ENCODE data around the gene FIGN.

GRCh38 chr2:163630836-163631235, 105.0 kb downstream of the FIGN start:
- TF ChIP-seq POLR2A (IDR thresholded peaks at IDR 0.05; ENCODE audit: extremely low read depth, insufficient read length) (no peak), CTCF (IDR thresholded peaks at IDR 0.05; ENCODE audit: low read depth, low read length) (no peak), MAX (IDR thresholded peaks at IDR 0.05; ENCODE audit: low read depth, low read length) (no peak)
